22Rv1 (cell line): ENCODE data around the gene SHISA6.

Experiments
- H3K27ac ChIP-seq: fragments of 450-650 bp; 2 replicates; pipeline ENCODE4 v1.5.1; 2017
- CTCF ChIP-seq: fragments of 450-650 bp; IDR thresholded peaks from 2 replicates; pipeline ENCODE4 v1.5.1; 2017; ENCODE audit warnings: mild to moderate bottlenecking
- ZFX ChIP-seq: fragments of 450-650 bp; IDR thresholded peaks from 2 replicates; pipeline ENCODE4 v1.6.1; 2017; ENCODE audit warnings: antibody characterized with exemption, borderline replicate concordance

SHISA6 gene

GRCh38 chr17:11404431-11405276 is 163.6 kb downstream of the SHISA6 start:
- no peak overlapping the region for H3K27ac ChIP-seq
- TF ChIP-seq CTCF (no peak), ZFX (no peak)

- TF ChIP-seq CTCF: no peak
- no peak for TF ChIP-seq ZFX
- no peak overlapping the region for H3K27ac ChIP-seq
Measured at GRCh38 chr17:11406716-11407115, 165.7 kb downstream of the SHISA6 start.

- no peak overlapping the region for H3K27ac ChIP-seq
- TF ChIP-seq CTCF (no peak), ZFX (no peak)
Measured at GRCh38 chr17:11412654-11413053, 171.6 kb downstream of the SHISA6 start.

GRCh38 chr17:11418342-11418741 is 177.3 kb downstream of the SHISA6 start:
- H3K27ac ChIP-seq: no peak overlapping the region

GRCh38 chr17:11430751-11431150 is 189.7 kb downstream of the SHISA6 start:
- no peak for TF ChIP-seq ZFX
- no peak for TF ChIP-seq CTCF
- H3K27ac ChIP-seq: no peak overlapping the region

More at GRCh38 chr17:11418342-11418741, 177.3 kb downstream of the SHISA6 start:
- no peak for TF ChIP-seq ZFX
- no peak for TF ChIP-seq CTCF

- H3K27ac ChIP-seq: no peak overlapping the region
- no peak for TF ChIP-seq CTCF
- TF ChIP-seq ZFX: no peak
Measured at GRCh38 chr17:11438673-11439072, 197.7 kb downstream of the SHISA6 start.

- no peak overlapping the region for H3K27ac ChIP-seq
- TF ChIP-seq CTCF: no peak
- TF ChIP-seq ZFX: no peak
Measured at GRCh38 chr17:11441004-11441403, 200.0 kb downstream of the SHISA6 start.
